Left kidney (tissue), 2 donors: Measurements from ENCODE around the gene MEIS3. TPM values are rescaled to one million over a fixed set of nuclear protein-coding genes. Genes with fewer than 3 reads are reported as not detected.

Source experiments
- DNase-seq: peaks from one replicate; pipeline ENCODE4 v3.0.0-alpha.2; 2013
- polyA plus RNA-seq: library from polyadenylated mRNA; unstranded; fragments of 120-200 nt; gene quantifications from one replicate; pipeline ENCODE4 v1.2.1, GENCODE V29; 2013; ENCODE audit not compliant: insufficient read length

MEIS3 gene
- polyA plus RNA-seq, 1 donor = 21.2 TPM

DNA sequence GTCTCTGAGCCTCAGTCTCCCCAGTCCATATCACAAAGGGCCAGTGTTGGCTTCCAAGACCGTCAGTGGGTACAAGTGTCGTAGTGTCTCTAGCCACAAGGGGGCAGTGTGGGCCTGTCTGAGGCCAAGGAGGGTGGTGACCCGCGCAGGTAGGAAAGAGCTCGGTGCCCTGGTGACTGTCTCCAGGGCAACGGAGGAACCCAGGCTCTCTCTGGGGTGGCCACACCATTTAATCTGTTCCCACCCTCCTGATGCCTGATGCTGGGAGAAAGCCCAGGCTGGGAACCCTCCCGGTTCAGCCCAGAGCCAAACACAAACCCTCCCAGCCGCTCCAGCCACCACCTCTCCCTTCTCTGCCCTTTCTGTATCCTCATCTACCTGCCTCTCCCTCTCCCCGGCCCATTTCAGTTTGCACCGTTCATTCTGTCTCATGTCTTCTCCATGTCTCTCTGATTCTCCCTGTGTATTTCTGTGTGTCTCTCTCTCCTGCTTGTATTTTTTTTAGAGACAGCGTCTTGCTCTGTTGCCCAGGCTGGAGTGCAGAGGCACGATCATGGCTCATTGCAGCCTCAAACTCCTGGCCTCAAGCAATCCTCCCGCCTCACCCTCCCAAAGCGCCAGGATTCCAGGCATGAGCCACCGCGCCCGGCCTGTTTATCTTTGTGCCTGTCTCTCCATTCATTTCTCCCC is 17.5 kb upstream of the MEIS3 start:
- DNase-seq = peak; percentile 67

DNA sequence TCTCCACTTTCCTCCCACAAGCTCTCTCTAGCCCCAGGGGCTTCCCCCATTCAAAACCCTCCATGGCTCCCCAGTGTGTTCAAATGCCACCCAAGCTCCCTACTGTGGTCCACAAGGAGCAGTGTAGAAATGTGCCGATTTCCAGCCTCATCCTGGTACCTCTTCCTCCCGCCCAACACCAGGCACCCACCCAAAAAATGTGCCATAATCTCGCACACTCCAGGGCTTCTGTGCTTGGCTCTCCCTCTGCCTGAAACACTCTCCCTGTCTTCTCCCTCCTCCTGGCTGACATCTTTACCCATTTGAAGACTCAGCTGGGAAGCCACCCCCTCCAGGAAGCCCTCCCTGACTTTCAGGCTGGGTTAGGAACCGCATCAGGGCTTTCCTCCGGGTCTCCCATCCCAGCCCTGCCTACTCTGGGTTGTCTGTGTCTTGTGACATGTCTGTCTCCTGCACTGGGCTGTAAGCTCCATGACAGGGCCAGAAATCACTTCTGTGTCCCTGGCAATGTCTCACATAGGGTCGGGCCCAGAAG is 16.6 kb upstream of the MEIS3 start:
- DNase-seq = no peak

DNA sequence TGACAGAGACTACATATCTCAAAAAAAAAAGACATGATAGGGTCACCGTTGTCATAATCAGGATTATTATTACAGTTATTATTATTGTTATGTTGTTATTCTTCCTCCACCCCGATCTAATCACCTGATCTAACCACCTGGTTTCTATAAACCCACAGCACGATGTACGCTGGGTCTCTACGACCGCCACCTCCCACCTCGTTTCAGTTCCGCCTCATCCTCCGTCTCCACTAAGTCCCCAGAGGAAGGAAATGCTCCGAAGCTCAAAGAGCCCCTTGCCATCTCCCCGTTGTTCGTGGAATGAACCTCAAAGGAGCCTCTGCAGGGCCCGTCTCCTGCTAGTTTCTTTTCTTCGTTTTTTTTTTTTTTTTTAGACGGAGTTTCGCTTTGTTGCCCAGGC is 15.9 kb upstream of the MEIS3 start:
- no peak for DNase-seq

DNA sequence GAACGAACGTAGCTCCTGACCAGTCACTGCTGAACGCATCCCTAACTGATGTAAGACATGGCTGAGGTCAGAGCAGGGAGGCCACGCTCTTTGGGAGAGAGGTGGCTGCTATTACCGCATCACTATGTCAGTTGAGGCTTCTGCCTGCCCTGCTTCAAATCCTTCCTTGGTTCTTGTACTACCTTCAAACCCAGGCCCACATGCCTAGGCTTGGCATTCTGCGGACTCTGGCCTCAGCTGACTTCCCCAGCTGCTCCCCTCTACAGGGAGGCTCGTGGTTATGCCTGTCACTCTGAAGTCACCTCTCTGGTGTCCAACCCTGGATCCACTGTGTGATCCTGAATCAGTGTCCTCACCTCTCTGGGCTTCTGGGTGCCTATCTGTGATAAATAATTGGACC is 14.8 kb upstream of the MEIS3 start:
- DNase-seq = no peak

DNA sequence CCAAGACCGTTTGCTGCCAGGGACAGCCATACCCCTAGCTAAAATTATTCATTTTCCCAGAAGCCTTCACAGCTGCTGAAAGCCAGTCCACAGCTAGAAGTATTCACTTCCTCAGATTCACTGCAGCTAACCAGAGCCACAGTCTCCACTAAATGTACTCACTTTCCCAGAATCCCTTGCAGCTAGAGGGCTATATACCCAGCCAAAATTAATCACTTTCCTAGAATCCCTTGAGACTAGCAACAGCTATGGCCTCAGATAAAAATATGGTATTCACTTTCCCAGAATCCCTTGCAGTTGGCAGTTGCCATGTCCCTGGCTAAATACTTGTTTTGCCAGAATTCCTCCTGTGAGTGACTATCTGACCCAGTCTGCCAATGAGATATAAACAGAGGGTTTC is 13.8 kb upstream of the MEIS3 start:
- no peak for DNase-seq

DNA sequence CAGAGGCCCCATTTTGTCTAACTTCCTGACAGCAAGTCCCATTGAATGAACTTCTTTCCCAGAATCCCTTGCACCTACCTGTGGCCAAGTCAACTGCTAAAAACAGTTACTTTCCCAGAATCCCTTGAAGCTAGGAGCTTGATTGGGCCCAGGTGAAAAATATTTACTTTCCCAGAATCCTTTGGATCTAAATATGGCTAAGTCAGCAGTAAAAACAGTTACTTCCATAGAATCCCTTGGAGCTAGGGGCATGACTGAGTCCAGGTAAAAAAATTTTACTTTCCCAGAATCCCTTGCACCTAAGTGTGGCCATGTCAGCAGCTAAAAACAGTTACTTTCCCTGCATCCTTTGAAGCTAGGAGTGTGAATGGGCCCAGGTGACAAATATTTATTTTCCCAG is 13.2 kb upstream of the MEIS3 start:
- DNase-seq = no peak

DNA sequence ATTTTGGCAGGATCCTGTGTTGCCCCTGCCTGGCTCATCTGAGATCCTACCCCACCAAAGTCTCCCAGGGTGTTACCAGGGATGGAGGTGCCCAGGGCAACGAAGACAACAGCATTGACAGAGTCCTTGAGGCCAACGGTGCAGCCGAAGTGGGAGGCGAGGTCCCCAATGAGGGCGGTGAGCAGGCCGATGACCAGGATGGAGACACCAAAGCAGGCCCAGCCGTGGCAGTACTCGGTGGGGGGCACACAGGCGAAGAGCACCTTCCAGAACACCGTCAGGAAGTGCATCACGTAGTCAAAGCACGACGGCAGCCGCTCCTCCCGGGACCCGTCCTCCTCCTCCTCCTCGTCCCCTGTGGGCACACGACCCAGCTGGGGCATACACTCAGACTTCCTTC is 12.8 kb upstream of the MEIS3 start:
- no peak for DNase-seq

DNA sequence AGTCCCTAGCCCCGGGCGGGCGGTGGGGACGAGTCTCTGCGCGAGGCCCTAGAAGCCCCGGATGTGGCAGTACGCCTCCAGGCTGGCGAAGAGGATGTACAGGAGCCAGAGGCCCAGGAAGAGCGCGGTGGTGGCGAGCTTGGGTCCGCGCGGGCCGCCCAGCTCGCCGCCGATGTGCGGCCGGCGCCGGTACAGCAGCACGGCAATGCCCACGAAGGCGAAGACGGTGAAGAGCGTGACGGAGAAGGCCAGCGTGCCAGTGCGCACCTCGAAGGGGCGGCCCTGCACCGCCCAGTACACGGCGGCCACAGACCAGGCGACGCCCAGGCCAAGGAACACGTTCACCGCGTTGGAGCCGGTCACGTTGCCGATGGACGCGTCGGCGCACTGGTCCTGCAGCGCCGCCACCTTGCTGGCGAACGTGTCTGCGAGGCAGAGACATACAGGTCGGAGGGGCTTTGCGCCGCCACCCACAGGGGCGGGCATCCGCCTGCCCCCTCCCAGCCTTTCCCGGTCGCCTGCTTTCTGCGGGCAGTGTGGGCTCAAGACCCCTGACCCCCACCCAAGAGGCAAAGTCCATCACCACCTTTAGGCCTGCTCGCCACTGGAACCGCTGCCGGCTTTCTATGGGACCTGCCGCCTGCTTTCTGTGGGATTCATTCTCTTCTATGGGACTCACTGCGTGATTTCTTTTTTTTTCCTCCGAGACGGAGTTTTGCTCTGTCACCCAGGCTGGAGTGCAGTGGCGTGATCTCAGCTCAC is 10.9 kb upstream of the MEIS3 start:
- no peak for DNase-seq

DNA sequence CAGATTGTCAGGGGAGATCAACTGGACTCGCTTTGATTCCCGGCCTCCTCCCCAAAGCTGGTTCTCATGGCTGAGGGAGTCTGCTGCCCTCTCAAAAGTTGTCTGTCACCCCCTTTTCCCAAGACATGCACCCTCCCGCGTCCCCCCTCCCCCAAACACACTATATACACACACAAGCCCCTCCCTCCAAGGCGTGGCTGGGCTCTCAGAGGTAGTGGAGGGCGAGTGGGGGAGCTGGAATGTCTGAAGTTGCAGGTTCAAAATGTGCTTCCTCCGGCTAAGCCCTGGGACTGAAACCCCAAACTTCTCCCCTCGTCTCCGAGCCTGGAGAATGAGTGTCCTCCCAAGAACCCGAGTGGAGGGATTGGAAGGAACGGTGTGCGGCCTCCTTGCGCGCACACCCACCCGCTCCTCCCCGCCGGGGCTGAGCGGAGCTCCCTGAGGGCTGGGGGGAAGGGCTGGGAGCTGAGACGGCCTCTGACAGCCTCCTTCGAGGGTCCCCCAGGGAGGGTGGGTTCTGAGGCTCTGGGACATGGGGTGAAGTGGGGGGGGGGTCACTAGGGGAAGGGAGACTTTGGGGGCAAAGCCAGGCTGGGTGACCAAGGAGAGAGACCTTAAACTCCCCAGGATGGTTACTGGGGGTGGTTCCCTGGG is 9.9 kb upstream of the MEIS3 start:
- DNase-seq = no peak

DNA sequence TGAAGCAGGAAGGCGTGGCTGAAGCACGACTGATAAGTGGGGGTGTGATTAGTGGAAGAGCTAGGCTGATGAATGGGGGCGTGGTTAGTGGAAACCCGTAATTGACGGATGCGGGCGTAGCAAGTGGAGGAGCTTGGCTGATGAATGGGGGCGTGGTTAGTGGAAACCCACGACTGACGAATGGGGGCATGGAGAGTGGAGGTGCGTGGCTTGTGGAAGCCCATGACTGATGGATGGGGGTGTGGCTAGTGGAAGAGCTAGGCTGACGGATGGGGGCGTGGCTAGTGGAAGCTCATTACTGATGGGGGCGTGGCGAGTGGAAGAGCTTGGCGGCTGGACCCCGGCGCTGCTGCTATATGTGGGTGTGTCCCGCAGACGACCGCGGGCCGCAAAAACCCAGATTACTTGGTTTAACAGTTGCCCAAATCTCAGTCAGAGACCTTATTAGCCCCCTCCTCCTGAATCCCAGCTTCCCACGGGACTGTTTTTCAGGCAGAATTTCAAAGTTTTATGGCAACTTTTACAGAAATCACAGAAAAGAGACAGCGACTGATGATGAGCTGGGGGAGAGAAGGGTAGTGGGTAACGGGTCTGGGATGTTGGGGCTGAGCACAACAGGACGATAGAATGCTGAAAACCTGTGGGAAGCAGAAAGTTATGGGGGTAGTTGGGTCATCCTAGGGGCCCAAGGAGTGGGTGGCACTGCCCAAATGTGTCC is 9.0 kb upstream of the MEIS3 start:
- DNase-seq = peak; percentile 84

DNA sequence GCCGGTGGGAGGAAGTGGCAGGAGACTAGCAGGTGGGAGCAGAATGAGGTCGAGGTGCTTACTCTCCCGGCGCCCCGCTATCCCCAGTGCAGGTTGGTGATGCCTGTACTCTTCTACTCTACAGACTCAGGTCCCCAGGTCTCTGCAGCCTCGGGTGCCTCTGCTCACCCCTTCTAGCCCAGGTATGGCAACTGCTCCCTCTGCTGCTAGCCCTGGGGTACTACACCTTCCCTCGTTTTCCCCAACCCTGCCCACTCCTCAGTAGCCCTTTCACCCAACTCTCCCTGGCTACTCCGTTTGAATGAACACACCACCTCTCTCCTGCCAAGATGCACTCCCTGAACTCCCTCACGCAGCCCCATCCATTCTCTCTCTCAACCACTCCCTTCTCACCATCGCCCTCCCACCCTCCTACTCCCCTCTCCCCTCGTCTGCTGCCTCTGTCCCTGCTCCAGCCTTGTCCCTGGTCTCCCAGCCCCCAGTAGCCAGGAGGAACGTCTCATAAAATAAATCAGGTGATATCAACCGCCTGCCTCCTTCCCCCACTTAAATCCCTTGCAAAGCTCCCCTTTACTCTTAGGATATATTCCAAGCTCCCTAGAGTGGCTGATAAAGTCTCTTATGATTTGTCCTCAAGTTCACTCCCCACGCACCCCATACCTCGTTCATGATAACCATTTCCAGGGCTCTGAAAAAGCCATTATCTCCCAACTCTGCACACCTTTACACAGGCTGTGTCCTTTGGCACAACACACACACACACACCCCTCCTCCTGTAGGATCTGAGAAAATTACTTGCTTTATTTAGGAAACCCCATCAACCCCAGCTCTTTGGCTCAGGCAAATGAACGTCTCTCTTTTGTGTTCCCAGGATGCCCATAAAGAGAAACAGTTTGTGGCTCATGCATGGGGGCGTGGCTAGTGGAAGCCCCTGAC is 8.2 kb upstream of the MEIS3 start:
- DNase-seq = peak; percentile 70

DNA sequence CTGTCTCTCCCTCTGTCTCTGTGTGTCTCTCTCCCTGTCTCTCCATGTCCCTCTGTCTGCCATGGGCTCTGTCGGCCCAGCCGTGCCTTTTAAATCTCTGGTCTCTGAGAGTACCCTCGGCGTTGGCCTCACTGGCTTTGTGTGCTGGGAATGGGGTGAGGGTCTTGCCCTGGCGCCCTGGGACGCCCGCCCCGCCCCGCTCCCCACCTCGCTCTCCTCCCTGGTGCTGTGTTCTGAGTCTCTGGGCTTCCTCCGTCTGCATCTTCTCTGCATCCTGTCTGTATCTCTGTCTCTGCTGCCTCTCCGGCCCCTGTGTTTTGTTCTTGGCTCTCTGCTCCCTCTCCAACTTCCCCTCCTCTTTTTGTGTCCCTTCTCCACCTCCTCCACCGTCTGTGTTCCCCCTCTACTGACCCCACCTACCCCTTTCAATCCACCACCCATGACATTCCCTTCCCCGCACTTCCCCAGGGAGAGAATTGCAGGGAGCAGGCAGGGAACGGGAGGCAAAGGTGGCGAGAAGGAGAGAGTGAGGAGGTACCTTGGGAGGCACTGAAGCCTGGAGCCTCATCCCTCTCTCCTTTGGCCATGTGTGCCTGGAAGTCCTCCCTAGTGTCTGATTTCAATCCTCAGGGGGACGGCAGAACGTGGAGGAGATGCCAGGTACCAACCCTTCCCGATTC is 4.0 kb upstream of the MEIS3 start:
- no peak for DNase-seq

DNA sequence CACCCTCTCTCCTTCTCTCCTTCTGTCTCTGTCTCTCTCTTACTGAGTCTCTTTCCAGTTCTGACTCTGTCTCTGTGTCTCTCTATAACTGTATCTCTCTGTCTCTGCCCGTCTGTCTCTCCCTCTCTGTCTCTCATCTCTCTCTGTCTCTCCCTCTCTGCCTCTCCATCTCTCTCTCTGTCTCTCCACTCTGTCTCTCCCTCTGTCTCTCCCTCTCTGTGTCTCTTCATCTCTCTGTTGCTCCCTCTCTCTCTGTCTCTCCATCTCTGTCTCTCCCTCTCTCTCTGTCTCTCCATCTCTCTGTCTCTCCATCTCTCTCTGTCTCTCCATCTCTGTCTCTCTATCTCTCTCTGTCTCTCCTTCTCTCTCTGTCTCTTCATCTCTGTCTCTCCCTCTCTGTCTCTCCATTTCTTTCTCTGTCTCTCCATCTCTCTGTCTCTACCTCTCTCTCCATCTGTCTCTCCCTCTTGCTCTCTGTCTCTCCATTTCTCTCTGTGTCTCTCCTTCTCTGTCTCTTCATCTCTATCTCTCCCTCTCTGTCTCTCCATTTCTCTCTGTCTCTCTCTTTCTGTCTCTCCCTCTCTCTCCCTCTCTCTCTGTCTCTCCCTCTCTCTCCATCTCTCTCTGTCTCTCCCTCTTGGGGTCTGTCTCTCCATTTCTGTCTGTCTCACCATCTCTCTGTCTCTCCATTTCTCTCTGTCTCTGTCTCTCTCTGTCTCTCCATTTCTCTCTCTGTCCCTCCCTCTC is 3.3 kb upstream of the MEIS3 start:
- DNase-seq = no peak

DNA sequence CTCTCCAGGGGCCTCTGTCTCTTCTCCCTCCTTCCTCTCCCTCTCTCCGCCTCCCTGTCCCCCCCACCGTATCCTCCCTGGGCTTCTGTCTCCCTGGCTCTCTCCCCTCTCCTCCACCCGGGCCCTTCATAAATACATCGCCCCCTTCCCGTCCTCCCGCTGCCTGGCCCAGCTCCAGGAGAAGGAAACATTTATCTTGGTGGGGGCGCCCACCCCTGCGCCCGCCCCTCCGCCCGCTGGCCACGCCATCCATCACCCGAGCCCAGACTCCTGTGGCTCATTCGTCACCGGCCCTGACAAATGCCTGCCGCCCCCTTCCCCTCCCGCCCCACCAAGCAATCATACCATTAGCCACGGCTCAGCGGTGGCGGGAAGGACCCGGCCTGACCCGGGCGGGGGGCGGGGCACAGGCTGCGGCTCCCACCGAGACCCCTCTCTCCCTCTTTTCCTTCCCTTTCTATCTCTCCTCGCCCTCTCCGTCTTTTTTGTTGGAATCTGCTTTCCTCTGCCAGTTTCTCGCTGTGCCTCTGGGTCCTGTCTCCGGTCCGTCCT is 2.6 kb upstream of the MEIS3 start:
- peak; percentile 62 for DNase-seq

DNA sequence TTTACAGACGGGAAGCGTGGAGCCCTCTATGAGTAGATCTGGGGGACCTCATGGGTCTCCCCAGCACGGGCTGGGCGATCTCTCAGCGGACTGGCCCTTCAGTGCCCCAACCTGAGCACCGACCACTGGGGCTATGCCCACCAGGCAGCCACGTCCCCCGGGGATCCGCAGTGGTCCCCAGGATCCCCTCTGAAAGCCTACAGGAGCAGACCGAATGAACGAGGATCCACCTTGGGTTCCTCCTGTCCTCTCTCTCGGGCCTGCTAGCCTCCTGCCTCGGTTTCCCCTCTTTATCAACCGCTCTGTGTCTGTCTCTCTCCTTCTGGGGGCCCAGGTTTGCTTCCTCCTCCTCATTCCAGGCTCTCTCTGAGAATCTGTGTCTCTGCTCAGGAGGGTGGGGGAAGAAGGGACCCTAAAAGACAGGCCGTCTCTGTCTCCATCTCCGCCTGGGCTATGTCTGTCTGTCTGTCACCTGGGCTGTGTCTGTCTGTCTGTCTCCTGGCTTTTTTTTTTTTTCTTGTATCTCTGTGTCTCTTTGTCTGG is 2.0 kb upstream of the MEIS3 start:
- DNase-seq = no peak

DNA sequence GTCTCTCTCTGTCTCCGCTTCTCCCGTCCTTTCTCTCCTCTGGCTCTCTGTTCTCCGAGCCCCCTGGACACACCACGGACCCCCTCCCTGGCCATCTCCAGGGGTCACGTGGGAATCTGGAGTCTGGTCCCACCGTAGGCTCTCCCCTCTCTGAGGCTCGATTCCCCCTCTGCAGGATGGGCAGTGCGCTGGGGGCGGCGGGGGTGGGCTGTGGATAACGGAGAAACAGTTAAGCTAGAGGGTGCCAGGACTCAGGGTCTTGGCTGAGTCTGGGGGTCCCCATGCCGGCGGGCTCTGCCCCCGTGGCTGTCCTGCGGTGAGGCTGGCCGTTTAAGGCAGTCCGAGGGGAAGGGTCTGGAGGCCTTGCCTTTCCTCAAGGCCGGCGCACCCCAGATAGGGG is 462 bp upstream of the MEIS3 start:
- DNase-seq = no peak

DNA sequence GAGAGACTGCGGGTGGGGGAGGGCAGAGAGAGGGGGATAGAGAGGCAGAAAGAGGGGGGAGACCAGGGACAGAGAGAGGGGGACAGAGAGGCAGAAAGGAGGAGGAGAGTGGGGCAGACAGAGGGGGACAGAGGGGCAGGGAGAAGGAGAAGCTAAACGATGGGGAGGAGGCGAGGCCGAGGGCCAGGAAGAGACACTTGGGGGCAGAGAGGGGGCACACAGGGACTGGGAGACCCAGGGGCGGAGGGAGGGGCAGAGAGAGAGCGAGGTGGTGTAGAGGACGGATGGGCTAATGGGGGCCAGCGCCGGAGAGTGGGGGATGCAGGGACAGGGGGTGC is 666 bp downstream of the MEIS3 start:
- no peak for DNase-seq

DNA sequence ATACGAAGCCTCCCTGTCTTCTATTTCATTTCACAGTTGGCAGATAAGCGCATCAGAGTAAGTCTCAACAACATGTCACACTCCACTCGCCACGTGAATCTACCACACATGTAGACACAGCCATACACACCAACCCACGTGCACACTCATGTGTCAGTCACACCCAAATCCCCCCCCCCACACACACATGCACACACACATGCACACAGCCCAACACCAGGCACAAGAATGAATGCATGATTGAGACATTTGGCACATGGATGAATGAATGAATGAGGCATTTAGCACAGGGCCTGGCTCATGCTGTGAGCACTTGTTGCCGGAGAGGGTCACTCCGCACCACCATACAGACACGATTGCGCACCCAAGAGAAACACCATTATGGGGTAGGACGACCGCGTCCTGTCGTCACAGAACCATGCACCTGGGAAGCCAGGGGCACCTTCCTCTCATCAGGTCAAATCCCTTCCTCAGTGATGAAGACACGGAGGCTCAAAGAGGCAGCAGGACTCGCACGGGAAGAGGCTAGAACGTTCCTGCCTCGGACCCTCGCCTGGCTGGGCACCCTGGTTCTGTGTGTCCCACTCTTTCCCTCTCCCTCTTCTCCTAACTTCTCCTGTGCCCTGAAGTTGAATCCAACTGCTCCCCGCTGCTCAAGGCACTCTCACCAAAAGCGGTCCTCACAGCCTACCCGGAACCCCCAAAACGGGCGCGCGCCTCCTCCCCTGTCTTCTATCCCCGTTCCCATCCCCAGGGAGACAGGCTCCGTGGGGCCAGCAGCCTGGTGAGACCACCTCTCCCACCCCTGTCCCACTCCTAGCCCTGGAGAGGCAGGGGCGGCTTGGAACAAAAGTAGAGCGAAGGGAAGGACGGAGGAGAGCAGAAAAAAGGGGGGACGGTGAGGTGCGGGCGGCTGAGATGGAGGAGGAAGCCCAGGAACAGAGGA is 1.3 kb downstream of the MEIS3 start:
- DNase-seq = no peak
